ENCODE measurements around the gene ENTREP1.
"Not testable (repeated sequence)": the region's sequence is repeated elsewhere in the genome, so short reads cannot be mapped to it uniquely, and the experiment has no call there.

The ENTREP1 gene

DNA sequence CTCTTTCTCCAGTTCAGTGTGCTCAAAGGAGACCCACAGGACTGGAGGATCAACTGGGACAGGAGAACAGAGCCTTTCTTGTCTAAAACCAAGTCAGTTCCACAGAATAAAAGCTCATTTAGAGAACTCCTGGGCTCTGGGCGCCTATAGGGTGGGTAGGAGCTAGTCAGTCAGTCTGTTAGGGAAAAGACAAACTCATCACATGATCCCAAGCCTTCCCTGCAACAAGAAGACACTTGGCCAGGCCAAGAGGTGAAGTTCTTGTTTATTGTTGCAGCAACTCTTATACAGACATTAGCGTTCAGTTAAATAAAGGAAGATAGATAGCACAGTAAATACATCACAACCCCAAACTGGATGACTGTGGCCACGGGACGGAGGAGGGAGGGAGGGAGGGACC lies 102.3 kb downstream of the ENTREP1 start:
- no peak overlapping the region for H3K27ac ChIP-seq (ENCODE audit: low read length)
- no peak overlapping the region for H3K4me3 ChIP-seq (ENCODE audit: low read length)
- no peaks in the 10 kb centered on the region for H3K4me1 ChIP-seq (ENCODE audit: control insufficient read depth, insufficient read depth, low read length)
- no peaks in the 10 kb centered on the region for H3K36me3 ChIP-seq (ENCODE audit: control insufficient read depth, insufficient read depth, low read length)
- H3K27me3 ChIP-seq (ENCODE audit: control insufficient read depth, insufficient read depth, low read length): no peaks in the 10 kb centered on the region
- WGBS (ENCODE audit: insufficient coverage, insufficient read length): no CpG with 5 or more reads among the region's 4 CpGs
- H3K9me3 ChIP-seq (ENCODE audit: control insufficient read depth, insufficient read depth, low read length): no peaks in the 10 kb centered on the region
- no peak for DNase-seq (ENCODE audit: low read depth, low spot score)

DNA sequence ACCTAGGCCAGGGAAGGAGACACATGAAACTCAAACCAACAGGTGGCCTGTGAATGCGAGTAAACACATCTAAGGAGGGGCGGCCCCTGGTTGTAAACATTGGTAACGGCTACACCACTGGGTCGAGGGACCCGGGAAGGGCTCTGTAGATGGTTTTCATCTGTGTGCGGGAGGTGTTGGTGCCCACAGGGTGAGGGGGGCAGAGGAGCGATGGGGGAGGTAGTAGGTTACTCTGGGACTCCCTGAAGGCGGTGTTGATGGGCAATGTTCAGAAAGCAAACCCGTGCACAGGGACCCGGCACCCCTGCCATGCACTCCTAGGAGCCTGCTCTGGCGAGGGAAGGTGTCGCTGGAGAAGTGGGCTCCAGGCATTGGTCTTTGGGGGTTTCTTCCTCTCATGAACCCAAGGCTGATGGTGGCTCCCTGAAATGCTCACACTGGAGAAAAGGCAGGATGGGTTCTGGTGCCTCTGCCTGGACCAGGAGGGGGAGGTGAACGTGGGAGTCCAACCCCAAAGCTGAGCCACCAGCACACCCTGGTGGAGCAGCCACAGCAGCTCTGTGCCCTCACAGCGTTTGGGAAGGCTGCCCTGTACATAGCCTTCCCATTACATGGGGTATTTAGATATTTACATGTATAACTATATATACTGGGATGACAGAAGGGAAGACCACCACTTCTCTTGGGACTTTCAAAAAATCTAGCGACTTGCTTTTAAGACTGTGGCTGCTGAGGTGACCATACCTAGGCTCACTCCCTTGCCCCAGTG lies 103.2 kb downstream of the ENTREP1 start:
- H3K4me3 ChIP-seq (ENCODE audit: low read length): no peak overlapping the region
- no peaks in the 10 kb centered on the region for H3K9me3 ChIP-seq (ENCODE audit: control insufficient read depth, insufficient read depth, low read length)
- H3K27ac ChIP-seq (ENCODE audit: low read length): no peak overlapping the region
- H3K36me3 ChIP-seq (ENCODE audit: control insufficient read depth, insufficient read depth, low read length): no peaks in the 10 kb centered on the region
- no CpG with 5 or more reads among the region's 15 CpGs for WGBS (ENCODE audit: insufficient coverage, insufficient read length)
- H3K27me3 ChIP-seq (ENCODE audit: control insufficient read depth, insufficient read depth, low read length): no peaks in the 10 kb centered on the region
- no peak for DNase-seq (ENCODE audit: low read depth, low spot score)
- H3K4me1 ChIP-seq (ENCODE audit: control insufficient read depth, insufficient read depth, low read length): no peaks in the 10 kb centered on the region

DNA sequence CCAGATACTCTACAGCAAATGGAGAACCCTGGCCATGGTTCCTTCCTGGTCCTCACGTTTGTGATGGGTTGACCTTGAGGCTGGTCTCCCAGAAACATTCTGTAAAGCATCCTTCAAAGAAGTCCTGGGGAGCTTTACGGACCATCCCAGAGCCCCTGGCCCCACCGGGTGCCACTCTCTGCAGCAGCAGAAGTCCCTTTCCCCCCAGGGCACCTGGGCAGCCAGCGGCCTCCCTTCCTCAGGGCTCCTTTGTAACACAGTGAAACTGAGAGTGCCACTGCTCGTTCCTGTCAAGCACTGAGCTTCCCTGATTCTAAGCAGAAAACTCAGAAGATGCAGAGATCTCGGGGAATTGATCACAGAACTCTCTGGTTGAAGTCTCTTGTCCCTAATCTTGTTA lies 104.3 kb downstream of the ENTREP1 start:
- Histone ChIP-seq H3K27me3 (ENCODE audit: control insufficient read depth, insufficient read depth, low read length) (no peaks in the 10 kb centered on the region), H3K4me1 (ENCODE audit: control insufficient read depth, insufficient read depth, low read length) (no peaks in the 10 kb centered on the region), H3K9me3 (ENCODE audit: control insufficient read depth, insufficient read depth, low read length) (no peaks in the 10 kb centered on the region), H3K4me3 (ENCODE audit: low read length) (no peak overlapping the region), H3K27ac (ENCODE audit: low read length) (no peak overlapping the region), H3K36me3 (ENCODE audit: control insufficient read depth, insufficient read depth, low read length) (no peaks in the 10 kb centered on the region)
- DNase-seq (ENCODE audit: low read depth, low spot score): no peak
- no CpG with 5 or more reads among the region's 6 CpGs for WGBS (ENCODE audit: insufficient coverage, insufficient read length)

DNA sequence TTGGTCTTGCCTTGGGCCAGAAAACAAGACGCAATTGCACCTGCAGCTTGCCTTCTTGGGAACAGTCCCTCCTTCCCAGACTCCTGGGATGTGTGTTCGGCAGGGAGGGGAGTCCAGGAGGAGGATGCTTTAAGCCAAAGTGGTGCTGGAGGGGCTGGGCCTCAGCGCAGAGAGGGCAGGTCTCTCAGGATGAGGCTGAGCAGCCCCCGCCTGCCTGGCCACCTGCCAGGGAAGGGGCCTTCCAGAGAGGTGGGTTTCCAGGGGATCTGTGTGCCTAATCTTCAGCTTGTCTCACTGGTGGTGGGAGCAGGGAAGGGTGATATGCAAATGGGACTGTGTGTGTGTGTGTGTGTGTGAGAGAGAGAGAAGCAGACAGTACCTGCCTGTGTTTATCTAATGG lies 105.2 kb downstream of the ENTREP1 start:
- no peak overlapping the region for H3K27ac ChIP-seq (ENCODE audit: low read length)

DNA sequence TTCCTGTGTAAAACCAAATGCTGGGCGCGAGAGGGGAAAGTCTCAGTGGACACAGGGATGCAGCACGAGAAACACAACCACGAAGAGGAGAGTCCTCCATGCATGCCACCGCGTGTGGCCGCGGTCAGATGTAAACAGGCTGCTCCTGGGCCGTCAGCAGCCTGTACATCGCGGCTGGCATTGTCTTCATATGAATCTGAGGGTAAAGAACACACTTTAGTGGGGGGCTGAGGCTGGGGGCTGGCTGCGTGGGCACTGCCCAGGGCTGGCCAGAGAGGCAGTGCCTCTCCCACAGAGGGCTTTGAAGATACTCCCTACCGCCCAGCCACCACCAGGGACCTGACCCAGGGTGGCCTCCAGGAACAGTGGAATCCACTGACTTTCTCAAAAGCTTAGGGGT lies 106.2 kb downstream of the ENTREP1 start:
- no peak overlapping the region for H3K27ac ChIP-seq (ENCODE audit: low read length)
- H3K9me3 ChIP-seq (ENCODE audit: control insufficient read depth, insufficient read depth, low read length): no peaks in the 10 kb centered on the region
- WGBS (ENCODE audit: insufficient coverage, insufficient read length): no CpG with 5 or more reads among the region's 13 CpGs
- no peak overlapping the region for H3K4me3 ChIP-seq (ENCODE audit: low read length)
- no peak for DNase-seq (ENCODE audit: low read depth, low spot score)
- no peaks in the 10 kb centered on the region for H3K27me3 ChIP-seq (ENCODE audit: control insufficient read depth, insufficient read depth, low read length)
- H3K36me3 ChIP-seq (ENCODE audit: control insufficient read depth, insufficient read depth, low read length): no peaks in the 10 kb centered on the region
- H3K4me1 ChIP-seq (ENCODE audit: control insufficient read depth, insufficient read depth, low read length): no peaks in the 10 kb centered on the region

More for the DNA sequence above, 105.2 kb downstream of the ENTREP1 start:
- DNase-seq (ENCODE audit: low read depth, low spot score): no peak
- H3K27me3 ChIP-seq (ENCODE audit: control insufficient read depth, insufficient read depth, low read length): no peaks in the 10 kb centered on the region
- H3K36me3 ChIP-seq (ENCODE audit: control insufficient read depth, insufficient read depth, low read length): no peaks in the 10 kb centered on the region
- no peaks in the 10 kb centered on the region for H3K9me3 ChIP-seq (ENCODE audit: control insufficient read depth, insufficient read depth, low read length)
- H3K4me3 ChIP-seq (ENCODE audit: low read length): no peak overlapping the region
- WGBS (ENCODE audit: insufficient coverage, insufficient read length): no CpG with 5 or more reads among the region's 4 CpGs
- H3K4me1 ChIP-seq (ENCODE audit: control insufficient read depth, insufficient read depth, low read length): no peaks in the 10 kb centered on the region

DNA sequence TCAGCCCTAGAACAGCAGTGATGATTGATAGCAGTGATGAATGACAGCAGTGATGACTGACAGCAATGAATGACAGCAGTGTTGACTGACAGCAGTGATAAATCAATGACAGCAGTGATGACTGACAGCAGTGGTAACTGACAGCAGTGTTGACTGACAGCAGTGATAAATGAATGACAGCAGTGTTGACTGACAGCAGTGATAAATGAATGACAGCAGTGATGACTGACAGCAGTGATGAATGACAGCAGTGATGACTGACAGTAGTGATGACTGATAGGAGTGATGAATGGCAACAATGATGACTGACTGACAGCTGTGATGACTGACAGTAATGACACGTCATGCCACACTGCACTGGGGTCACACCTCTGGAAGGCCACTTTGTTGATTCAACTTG lies 106.8 kb downstream of the ENTREP1 start:
- WGBS (ENCODE audit: insufficient coverage, insufficient read length): no CpG with 5 or more reads among the region's 1 CpG
- no peaks in the 10 kb centered on the region for H3K4me1 ChIP-seq (ENCODE audit: control insufficient read depth, insufficient read depth, low read length)
- H3K9me3 ChIP-seq (ENCODE audit: control insufficient read depth, insufficient read depth, low read length): no peaks in the 10 kb centered on the region
- no peak overlapping the region for H3K27ac ChIP-seq (ENCODE audit: low read length)
- no peak for DNase-seq (ENCODE audit: low read depth, low spot score)
- H3K27me3 ChIP-seq (ENCODE audit: control insufficient read depth, insufficient read depth, low read length): no peaks in the 10 kb centered on the region
- no peak overlapping the region for H3K4me3 ChIP-seq (ENCODE audit: low read length)
- no peaks in the 10 kb centered on the region for H3K36me3 ChIP-seq (ENCODE audit: control insufficient read depth, insufficient read depth, low read length)

DNA sequence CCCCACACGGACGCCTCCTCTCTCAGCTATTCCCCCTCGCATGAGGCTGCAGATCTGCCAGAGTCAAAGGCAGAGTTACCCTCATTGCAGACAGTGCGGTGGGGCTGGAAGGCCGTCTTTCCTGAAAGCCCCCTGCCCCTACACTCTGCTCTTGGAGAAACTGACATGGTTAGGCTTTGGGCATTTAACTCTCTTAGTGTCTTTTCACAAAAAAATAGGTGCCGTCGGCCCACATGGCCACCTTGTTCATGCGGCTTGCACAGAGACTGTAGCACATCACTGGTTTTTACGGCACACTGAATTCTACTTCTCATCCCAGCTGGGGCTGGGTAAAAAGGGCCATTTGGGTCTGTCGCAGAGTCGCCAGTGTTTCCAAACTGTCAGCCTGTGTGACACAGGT lies 107.6 kb downstream of the ENTREP1 start:
- WGBS (ENCODE audit: insufficient coverage, insufficient read length): no CpG with 5 or more reads among the region's 11 CpGs
- Histone ChIP-seq H3K4me1 (ENCODE audit: control insufficient read depth, insufficient read depth, low read length) (no peaks in the 10 kb centered on the region), H3K27me3 (ENCODE audit: control insufficient read depth, insufficient read depth, low read length) (no peaks in the 10 kb centered on the region), H3K9me3 (ENCODE audit: control insufficient read depth, insufficient read depth, low read length) (no peaks in the 10 kb centered on the region), H3K36me3 (ENCODE audit: control insufficient read depth, insufficient read depth, low read length) (no peaks in the 10 kb centered on the region), H3K4me3 (ENCODE audit: low read length) (no peak overlapping the region), H3K27ac (ENCODE audit: low read length) (no peak overlapping the region)
- DNase-seq (ENCODE audit: low read depth, low spot score): no peak

DNA sequence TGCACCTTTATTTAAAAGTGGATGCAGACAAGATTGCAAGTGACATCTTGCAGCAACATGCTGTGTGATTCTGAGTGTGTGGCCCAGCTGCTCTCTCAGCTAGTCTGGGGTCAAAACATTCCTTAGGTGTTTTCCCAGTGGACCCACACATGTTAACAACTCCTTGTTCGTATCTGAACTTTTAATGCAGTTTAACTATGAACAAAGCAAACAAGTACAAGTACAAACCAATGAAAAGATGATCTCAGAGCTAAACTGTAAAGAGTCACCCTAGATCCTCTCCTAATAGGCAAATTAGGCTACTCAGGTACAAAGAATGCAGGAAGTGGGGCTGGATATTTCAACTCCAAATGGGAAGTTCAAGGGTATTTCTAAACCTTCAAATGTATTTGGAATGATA lies 108.4 kb downstream of the ENTREP1 start:
- H3K27me3 ChIP-seq (ENCODE audit: control insufficient read depth, insufficient read depth, low read length): no peaks in the 10 kb centered on the region
- no CpG with 5 or more reads among the region's 1 CpG for WGBS (ENCODE audit: insufficient coverage, insufficient read length)
- H3K27ac ChIP-seq (ENCODE audit: low read length): no peak overlapping the region
- no peaks in the 10 kb centered on the region for H3K9me3 ChIP-seq (ENCODE audit: control insufficient read depth, insufficient read depth, low read length)
- DNase-seq (ENCODE audit: low read depth, low spot score): no peak
- no peak overlapping the region for H3K4me3 ChIP-seq (ENCODE audit: low read length)
- no peaks in the 10 kb centered on the region for H3K4me1 ChIP-seq (ENCODE audit: control insufficient read depth, insufficient read depth, low read length)
- H3K36me3 ChIP-seq (ENCODE audit: control insufficient read depth, insufficient read depth, low read length): no peaks in the 10 kb centered on the region

DNA sequence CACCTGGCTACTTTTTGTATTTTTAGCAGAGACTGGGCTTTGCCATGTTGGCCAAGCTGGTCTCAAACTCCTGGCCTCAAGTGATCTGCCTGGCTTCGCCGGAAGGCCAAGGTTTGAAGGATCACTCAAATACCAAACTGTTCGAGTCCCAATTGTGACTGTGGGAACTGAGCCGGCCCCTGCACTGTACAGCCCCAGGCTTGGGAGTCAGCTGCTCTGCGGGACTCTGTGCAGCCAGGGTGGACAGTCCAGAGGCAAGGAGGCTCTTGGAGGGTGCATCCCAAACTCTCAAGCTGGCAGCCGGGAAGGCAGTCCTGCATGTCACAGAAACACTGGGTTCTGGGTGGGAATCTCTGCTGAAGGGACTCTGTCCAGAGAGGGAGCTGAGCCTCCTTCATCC lies 109.0 kb downstream of the ENTREP1 start:
- Histone ChIP-seq H3K27me3 (ENCODE audit: control insufficient read depth, insufficient read depth, low read length) (no peaks in the 10 kb centered on the region), H3K9me3 (ENCODE audit: control insufficient read depth, insufficient read depth, low read length) (no peaks in the 10 kb centered on the region), H3K27ac (ENCODE audit: low read length) (no peak overlapping the region), H3K36me3 (ENCODE audit: control insufficient read depth, insufficient read depth, low read length) (no peaks in the 10 kb centered on the region), H3K4me1 (ENCODE audit: control insufficient read depth, insufficient read depth, low read length) (no peaks in the 10 kb centered on the region), H3K4me3 (ENCODE audit: low read length) (no peak overlapping the region)
- no CpG with 5 or more reads among the region's 6 CpGs for WGBS (ENCODE audit: insufficient coverage, insufficient read length)
- DNase-seq (ENCODE audit: low read depth, low spot score): no peak

DNA sequence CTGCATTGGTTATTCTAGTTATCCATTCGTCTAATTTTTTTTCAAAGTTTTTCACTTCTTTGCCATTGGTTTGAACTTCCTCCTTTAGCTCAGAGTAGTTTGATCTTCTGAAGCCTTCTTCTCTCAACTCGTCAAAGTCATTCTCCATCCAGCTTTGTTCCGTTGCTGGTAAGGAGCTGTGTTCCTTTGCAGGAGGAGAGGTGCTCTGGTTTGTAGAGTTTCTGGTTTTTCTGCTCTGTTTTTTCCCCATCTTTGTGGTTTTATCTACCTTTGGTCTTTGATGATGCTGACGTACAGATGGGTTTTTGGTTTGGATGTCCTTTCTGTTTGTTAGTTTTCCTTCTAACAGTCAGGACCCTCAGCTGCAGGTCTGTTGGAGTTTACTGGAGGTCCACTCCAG lies 114.6 kb downstream of the ENTREP1 start:
- H3K9me3 ChIP-seq (ENCODE audit: control insufficient read depth, insufficient read depth, low read length); H3K27me3 ChIP-seq (ENCODE audit: control insufficient read depth, insufficient read depth, low read length); H3K36me3 ChIP-seq (ENCODE audit: control insufficient read depth, insufficient read depth, low read length); H3K4me3 ChIP-seq (ENCODE audit: low read length); H3K4me1 ChIP-seq (ENCODE audit: control insufficient read depth, insufficient read depth, low read length); H3K27ac ChIP-seq (ENCODE audit: low read length); DNase-seq (ENCODE audit: low read depth, low spot score): not testable (repeated sequence)
- WGBS (ENCODE audit: insufficient coverage, insufficient read length): no CpG with 5 or more reads among the region's 4 CpGs

DNA sequence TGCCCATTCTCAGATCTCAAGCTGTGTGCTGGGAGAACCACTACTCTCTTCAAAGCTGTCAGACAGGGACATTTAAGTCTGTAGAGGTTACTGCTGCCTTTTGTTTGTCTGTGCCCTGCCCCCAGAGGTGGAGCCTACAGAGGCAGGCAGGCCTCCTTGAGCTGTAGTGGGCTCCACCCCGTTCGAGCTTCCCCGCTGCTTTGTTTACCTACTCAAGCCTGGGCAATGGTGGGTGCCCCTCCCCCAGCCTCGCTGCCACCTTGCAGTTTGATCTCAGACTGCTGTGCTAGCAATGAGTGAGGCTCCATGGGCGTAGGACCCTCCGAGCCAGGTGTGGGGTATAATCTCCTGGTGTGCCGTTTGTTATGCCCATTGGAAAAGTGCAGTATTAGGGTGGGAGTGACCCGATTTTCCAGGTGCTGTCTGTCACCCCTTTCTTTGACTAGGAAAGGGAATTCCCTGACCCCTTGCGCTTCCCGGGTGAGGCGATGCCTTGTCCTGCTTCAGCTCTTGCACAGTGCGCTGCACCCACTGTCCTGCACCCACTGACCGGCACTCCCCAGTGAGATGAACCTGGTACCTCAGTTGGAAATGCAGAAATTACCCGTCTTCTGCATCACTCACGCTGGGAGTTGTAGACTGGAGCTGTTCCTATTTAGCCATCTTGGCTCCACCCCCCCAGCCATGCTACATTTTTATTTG lies 115.4 kb downstream of the ENTREP1 start:
- not testable (repeated sequence) for H3K27me3 ChIP-seq (ENCODE audit: control insufficient read depth, insufficient read depth, low read length); H3K4me3 ChIP-seq (ENCODE audit: low read length); H3K9me3 ChIP-seq (ENCODE audit: control insufficient read depth, insufficient read depth, low read length); H3K36me3 ChIP-seq (ENCODE audit: control insufficient read depth, insufficient read depth, low read length); H3K4me1 ChIP-seq (ENCODE audit: control insufficient read depth, insufficient read depth, low read length); DNase-seq (ENCODE audit: low read depth, low spot score); H3K27ac ChIP-seq (ENCODE audit: low read length)
- no CpG with 5 or more reads among the region's 15 CpGs for WGBS (ENCODE audit: insufficient coverage, insufficient read length)

Data from iPS DF 6.9 (cell line).